SHP77 (cell line): ENCODE measurements around the gene MIPOL1.

Experiments
- DNase-seq, 2 experiments: peaks; one replicate each; lab custom pipeline; 2025; lab: John Stamatoyannopoulos, UW

Gene MIPOL1

DNA sequence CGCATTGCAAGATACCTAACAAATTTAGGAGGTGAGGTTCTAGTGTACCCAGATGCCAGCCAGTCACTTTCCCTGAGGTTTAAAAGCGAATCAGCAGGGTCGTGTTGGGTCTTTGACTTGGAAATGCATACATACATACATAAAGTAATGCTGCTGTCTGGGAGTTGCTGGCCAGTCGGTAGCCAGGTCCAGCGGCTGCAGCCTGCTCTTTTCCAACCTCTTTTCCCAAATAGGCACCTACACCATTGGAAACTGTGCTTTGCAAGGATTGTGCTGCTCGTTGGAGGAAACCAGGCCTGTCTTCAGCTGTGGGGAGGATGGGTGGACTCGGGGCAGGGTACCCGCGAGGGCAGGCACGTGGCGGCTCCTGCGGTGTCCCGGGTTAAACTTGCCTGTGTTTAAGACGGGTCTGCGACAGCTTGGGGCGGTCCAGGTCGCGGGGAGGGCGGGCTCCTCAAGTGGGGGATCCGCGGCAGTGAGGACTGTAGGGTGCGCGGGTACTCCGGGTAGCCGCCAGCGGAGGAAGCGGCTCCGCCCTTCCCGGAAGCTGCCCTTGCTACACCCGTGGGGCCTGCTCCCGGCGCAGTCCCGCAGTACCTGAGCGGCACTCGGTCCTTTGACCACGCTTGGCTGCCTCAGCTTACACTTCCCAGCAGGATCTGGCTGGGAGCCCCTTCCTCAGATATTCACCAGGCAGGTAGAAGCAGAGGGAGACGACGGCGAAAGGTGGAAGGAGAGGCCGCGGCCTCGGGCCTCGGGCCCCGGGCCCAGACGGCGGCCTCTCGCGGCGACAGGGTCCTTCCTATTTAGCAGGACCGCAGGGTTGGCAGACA, 400.4 kb downstream of the MIPOL1 start:
- DNase-seq: peak in 1 of 2 experiments; percentile 28

DNA sequence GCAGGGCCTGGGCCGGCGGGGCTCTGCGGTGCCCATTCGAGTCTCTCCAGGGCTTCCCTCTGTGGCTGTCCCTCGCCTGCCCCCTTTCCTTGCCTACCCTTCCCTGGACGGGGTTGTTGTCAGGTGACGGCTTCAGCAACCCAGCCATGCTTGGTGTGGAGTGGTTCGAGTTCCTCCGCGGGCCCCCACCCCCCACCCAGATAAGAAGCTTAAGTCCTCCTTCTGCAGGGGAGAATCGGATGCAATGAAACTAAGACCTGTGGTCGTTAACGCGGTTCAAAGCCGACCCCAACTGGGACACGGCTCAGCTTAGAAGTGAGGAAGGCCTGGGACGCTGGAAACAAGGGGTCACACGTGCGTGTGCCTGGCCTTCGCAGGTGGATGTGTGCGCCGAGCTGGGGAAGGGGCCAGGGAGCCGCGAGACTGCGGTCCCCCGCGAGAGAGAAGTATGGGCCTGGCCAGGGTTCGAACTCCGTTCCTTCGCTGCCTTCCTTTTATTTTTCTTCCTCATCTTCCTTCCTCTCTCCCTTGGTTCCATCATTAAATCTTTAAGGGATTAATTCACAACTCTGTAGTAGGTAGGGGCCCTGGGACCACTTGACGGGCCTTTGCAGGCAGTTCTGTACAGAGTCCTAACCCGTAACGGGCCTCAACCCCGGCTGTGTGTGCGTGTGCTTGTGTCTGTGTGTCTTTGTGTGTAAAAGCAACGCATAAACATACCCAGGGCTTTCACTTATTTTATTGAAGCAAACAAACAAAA, 401.2 kb downstream of the MIPOL1 start:
- no peak for DNase-seq

DNA sequence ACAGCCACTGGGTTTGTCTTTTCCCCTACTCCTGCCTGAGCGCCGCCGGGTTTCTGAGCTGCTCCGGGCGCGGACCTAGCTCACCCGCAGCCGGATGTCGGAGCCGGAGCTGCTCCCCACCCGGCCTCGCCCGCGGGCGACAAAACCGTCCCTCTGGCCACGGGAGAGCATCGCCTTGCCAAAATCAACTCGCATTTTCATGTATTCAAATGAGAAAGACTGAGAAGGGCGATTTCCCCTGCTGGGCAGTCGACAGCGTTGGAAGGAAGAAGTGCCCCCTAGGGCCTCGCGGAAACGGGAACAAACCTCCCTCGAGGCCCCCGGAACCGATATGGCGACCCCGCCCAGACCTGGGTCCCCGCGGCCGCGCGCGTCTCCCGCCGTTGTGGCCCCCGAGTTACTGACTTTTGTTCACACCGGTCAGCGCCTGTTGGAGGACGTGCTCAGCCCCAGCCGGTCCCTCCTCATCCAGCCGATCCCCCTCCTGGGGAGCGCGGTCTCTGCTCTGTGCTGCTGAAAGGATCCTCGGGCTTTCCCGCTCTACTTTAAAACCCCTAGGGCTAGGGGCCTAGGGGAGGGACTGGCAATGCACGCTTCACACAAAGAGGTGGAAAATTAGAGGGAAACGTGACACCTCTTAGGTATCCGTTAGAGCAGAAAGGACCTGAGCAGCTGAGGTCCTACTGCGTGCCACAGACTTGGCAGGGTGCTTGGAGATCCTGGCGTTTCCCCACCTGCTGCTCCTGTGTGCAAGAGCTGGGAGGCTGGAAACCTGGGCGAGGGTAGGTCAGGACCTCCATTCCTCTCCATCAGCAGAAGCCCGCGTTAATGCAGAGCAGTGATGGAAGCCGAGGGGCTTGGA, 402.0 kb downstream of the MIPOL1 start:
- no peak for DNase-seq

DNA sequence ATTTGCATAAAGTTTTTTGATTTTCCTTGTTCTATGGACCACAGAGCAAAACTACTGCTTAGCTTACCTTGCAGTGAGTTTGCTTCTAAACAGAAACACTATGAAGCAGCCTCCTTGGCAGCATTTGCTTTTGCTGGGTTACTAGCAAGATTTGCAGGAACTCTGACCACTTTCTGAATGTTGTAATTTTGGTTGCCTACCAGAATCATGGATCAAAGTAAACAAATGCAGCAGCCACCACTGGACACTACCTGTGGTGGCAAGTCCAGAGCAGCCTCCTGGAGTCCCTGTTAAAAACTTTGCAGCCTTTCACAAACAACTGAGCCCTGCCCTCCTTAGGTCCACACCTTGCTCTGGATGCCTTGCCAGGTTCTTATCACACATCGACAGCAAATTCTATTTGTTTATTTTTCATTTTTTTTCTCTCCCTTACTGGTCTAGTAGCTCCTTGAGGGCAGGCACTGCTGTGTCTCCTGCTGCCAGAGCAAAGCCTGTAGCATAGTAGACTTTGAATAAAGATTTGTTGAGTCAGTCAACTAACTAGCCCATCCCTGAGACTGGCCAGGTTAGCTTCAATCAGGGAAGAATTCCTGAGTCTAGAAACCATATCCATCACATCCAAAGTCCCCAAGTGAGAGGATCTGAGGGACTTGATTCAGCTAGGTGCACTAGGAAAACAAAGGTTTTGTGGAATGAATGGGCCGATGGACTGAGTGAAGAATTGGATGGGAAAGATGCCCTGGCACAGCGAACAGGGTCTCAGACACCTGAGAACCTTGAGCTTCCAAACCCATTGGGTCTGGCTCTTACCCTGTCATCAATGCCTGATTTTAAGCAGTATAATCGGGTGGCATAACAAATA, 403.4 kb downstream of the MIPOL1 start:
- DNase-seq: no peak

DNA sequence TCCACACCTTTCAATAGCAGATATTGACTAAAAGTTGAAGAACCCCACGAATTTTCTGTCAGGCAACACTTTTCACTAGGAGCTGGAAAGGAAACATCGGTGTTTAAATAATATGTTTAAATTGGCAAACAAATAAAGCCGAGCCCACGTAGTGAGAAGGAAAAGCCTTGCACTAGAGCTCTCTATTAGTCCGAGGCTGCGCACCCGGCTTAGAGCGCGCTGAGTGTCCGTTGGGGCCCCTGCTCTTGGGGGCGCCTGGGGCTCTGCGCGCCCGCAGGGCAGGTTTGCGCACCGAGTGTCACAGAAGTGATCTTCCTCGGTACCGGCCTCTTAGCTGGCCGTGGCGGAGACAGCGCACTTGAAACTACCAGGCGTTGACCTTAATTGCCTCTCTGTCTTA, 404.1 kb downstream of the MIPOL1 start:
- DNase-seq: no peak
